Thyroid gland (tissue), 4 donors: ENCODE data around the gene DNAJC10. TPM values are rescaled to one million over a fixed set of nuclear protein-coding genes. Genes with fewer than 3 reads are reported as not detected.

ENCODE experiments used
- DNase-seq, 2 donors: peaks; one replicate each; pipeline ENCODE4 v3.0.0-alpha.2; 2019
- H3K27ac ChIP-seq, 3 donors: fragments of 200-600 bp; sonication (generic); 1 replicate in 2 of 3; 2 replicates in 1 of 3; pipeline ENCODE4 v1.5.1; 2016 to 2019; ENCODE audit warnings: mild to moderate bottlenecking in 1 of 3, moderate library complexity in 1 of 3
- H3K27me3 ChIP-seq: fragments of 200-600 bp; sonication (generic); one replicate; pipeline ENCODE4 v1.5.1; 2019
- H3K36me3 ChIP-seq, 2 donors: fragments of 200-600 bp; sonication (generic); one replicate each; pipeline ENCODE4 v1.5.1; 2016 to 2019
- H3K4me1 ChIP-seq, 2 donors: fragments of 200-600 bp; sonication (generic); one replicate each; pipeline ENCODE4 v1.5.1; 2017 to 2019
- H3K4me3 ChIP-seq, 3 donors: fragments of 200-600 bp; sonication (generic); replicated peaks in 1 of 3; 1 replicate in 2 of 3; 2 replicates in 1 of 3; pipeline ENCODE4 v1.5.1; 2016; ENCODE audit warnings: mild to moderate bottlenecking in 1 of 3
- H3K9me3 ChIP-seq: fragments of 200-600 bp; sonication (generic); one replicate; pipeline ENCODE4 v1.5.1; 2017
- POLR2A ChIP-seq, 2 donors: fragments of 450-650 bp; IDR thresholded peaks; one replicate each; pipeline ENCODE4 v1.6.1; 2017; ENCODE audit warnings: antibody characterized with exemption in 2 of 2, mild to moderate bottlenecking in 2 of 2, moderate library complexity in 1 of 2
- WGBS, 2 donors: methylation state at CpG; one replicate each; pipeline ENCODE4 v1.1.5; 2017; 5-methylcytosine and 5-hydroxymethylcytosine counted together
- intact Hi-C: fragments of 100-400 bp; cut with DNase I; formaldehyde crosslinking; loops from one replicate; pipeline ENCODE4 v1.15.1; 2023
- small RNA-seq: library from RNA; depleted of rRNA; stranded (forward); fragments of <200 nt; gene quantifications from one replicate; pipeline ENCODE3, GENCODE V24; 2016
- total RNA-seq, 4 donors: library from RNA; depleted of rRNA; stranded (reverse); fragments of >200 nt; gene quantifications; one replicate each; pipeline ENCODE4 v1.2.3, GENCODE V29; 2016
- TF ChIP-seq, protein P1 (sequence below), 6 experiments: fragments of 200-600 bp in 3 of 6; fragments of 450-650 bp in 3 of 6; sonication (generic) in 3 of 6; IDR thresholded peaks; one replicate each; pipeline ENCODE4 v1.5.1; 2016 to 2019; ENCODE audit warnings: antibody characterized with exemption in 6 of 6, mild to moderate bottlenecking in 2 of 6, inconsistent platforms in 1 of 6, moderate library complexity in 1 of 6

DNAJC10 gene
- total RNA-seq, 4 donors from 2014 or later, result 76.4 to 99.4 (median 86.0) TPM

DNA sequence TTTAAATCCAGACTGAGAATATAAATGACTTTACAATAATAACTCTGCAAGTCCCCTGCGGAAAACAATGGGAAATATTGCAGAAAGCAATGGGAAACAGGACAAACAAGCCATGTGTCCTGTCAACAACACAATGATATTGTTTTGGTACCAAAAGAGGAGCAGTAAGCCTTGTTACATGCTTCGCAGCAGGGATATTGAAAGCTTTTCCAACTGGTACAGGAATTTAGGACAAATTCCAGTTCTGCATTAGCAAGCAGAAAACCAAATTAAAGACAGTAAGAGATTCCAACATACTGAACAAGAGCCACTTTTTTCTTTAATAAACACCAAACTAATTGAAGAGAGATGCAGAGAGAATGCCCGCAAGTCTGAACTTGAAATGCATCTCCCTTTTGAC lies 120.4 kb downstream of the DNAJC10 start:
- 86 to 90% methylated on average over 3 of the region's 3 CpGs for WGBS, 2 donors
- Histone ChIP-seq H3K9me3 (no peaks in the 10 kb centered on the region), H3K27me3 (no peaks in the 10 kb centered on the region), H3K4me3 (no peak overlapping the region), H3K36me3 (no peaks in the 10 kb centered on the region), H3K4me1 (peaks cover 4 to 6% of the 10 kb centered on the region in 2 donors), H3K27ac (no peak overlapping the region)
- TF ChIP-seq POLR2A (IDR thresholded peaks at IDR 0.05), result no peak
- TF ChIP-seq, protein P1, sequence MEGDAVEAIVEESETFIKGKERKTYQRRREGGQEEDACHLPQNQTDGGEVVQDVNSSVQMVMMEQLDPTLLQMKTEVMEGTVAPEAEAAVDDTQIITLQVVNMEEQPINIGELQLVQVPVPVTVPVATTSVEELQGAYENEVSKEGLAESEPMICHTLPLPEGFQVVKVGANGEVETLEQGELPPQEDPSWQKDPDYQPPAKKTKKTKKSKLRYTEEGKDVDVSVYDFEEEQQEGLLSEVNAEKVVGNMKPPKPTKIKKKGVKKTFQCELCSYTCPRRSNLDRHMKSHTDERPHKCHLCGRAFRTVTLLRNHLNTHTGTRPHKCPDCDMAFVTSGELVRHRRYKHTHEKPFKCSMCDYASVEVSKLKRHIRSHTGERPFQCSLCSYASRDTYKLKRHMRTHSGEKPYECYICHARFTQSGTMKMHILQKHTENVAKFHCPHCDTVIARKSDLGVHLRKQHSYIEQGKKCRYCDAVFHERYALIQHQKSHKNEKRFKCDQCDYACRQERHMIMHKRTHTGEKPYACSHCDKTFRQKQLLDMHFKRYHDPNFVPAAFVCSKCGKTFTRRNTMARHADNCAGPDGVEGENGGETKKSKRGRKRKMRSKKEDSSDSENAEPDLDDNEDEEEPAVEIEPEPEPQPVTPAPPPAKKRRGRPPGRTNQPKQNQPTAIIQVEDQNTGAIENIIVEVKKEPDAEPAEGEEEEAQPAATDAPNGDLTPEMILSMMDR (IDR thresholded peaks at IDR 0.05), result no peak
- intact Hi-C loops, result no loop called here
- no peak for DNase-seq

Small RNAs within 50 kb of the gene (small RNA-seq; reads per million reads assigned to genes)
- gene RF00019, result not detected

Other genes starting within 250 kb of the DNAJC10 start
- 1 to 10 TPM; 1.1 to 6.0 (median 3.1) TPM for gene FRZB, start 150.4 kb downstream of the DNAJC10 start, total RNA-seq